Measurements from ENCODE around the gene ENTPD8.
A peak's percentile ranks its signal among the peaks of the same experiment; 100 is the strongest.

Gene ENTPD8

DNA sequence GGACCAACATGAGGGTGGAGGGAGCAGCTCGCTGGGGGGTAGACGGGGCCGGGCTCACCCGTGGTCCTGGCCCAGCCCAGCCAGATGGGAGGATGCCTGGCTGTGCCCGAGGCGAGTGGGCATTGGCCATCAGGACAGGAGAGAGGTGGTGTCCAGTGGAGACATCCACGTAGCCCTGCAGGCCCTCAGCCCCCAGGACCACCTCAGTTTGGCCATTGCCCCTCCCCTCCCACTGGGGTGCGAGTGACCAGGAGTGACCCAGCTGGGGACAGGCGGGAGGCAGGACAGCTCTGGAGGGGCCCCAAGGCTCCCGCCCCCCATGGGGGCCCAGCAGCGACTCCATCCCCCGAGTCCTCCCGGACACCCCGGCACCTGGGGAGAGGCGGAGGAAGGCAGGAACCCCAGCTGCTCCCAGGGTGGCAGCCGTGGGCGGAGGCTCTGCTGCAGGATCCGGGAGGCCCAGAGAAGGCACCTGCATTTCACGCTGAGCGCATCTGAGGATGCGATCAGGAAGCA, 9.7 kb downstream of the ENTPD8 start:
- no peak for DNase-seq (ENCODE audit: low spot score)

DNA sequence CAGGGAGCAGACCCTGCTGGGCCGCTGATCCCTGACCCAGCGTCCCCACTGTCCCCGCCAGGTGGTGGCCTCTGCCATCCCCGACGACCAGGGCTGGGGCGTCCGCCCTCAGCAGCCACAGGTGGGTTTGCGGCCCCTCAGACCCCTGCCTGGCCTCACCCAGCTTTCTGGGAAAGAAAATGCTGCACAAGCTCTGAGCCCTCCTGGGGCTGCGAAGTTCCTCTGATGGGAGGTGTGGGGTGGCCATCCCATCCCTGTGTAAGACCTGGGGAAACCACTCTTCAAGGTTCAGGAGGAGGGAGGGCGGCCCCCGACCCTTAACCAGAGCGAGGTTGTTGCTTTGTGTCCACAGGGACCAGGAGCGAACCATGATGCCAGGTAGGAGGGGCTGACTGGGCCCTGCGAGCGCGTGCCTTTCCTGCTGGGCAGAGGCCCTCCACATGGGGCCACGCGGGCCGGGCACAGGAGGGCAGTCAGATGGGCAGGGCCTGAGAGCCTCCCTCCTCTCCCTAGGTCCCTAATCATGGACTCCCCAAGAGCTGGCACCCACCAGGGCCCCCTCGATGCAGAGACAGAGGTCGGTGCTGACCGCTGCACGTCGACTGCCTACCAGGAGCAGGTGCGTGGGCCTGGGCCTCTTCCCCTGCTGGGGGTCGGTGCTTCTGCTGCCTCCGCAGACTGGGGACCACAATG, 10.3 kb downstream of the ENTPD8 start:
- DNase-seq (ENCODE audit: low spot score), result no peak

DNA sequence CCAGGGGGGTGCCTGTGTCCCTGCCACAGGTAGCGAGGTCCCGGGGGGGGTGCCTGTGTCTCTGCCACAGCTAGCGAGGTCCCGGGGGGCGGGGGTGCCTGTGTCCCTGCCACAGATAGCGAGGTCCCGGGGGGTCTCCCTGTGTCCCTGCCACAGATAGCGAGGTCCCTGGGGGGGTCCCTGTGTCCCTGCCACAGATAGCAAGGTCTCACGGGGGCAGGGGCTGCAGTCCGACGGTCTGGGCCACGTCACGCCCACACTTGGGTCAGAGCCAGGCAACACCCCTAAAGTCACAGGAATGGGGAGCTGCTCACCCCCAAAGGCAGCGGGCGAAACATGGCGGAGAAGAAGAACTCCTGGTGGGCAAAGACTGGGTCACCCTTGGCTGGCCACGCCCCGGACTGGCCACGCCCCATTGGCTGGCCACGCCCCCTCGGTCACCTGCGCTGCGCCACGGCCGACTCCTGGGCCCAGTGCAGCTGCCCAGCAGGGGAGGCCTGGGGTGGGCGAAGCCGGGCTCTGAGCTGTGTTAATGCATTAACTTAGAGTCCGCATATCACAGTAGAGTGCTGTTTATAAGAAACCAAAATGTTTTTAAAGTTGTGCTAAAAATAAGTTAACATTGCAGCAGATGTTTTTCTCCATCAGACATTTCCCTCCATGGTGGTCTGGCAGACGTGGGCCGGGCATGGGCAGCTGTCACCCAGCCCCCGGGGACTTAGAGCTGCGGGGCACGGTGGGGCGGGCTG, 11.0 kb downstream of the ENTPD8 start:
- DNase-seq (ENCODE audit: low spot score), result no peak

GRCh38 chr9:137429546-137429890, 11.6 kb downstream of the ENTPD8 start:
- no peak for DNase-seq (ENCODE audit: low spot score)

- no peak for DNase-seq (ENCODE audit: low spot score)
These were observed 12.2 kb downstream of the ENTPD8 start for GRCh38 chr9:137428841-137429545.

GRCh38 chr9:137428311-137428630, 12.9 kb downstream of the ENTPD8 start:
- DNase-seq (ENCODE audit: low spot score), result no peak

- DNase-seq (ENCODE audit: low spot score), result no peak
These were observed 13.5 kb downstream of the ENTPD8 start for GRCh38 chr9:137427454-137428310.

DNA sequence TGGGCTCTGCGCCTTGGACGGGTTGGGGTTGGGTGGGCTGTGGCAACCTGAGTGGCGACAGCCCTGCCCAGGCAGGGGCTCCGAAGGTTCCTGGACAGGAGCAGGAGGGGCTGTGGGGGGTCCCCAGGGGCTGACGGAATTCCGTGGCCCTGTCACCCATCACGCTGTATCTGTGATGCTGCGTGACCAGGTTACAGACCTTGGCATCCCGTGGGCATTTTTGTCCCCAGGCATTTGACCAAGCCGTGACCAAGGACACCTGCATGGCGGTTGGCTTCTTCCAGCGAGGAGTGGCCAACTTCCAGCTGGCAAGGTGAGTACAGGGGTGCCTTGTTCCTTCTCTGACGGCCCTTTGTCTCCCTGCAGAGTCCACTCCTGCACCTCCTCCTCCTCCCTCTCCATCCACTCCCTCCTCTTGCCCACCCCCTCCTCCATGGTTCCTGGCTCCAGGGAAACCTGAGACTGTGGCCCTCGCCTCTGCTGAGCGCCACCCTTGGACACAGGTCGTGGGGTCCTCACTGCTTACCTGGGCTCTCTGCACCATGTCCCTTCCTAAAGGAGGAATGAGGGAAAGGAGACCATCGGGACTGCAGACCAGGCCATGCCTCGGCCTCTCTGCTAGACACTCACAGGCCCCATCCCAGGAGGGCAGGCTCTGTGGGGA, 15.0 kb downstream of the ENTPD8 start:
- DNase-seq (ENCODE audit: low spot score), result no peak

GRCh38 chr9:137423514-137424291, 17.5 kb downstream of the ENTPD8 start:
- no peak for DNase-seq (ENCODE audit: low spot score)

DNA sequence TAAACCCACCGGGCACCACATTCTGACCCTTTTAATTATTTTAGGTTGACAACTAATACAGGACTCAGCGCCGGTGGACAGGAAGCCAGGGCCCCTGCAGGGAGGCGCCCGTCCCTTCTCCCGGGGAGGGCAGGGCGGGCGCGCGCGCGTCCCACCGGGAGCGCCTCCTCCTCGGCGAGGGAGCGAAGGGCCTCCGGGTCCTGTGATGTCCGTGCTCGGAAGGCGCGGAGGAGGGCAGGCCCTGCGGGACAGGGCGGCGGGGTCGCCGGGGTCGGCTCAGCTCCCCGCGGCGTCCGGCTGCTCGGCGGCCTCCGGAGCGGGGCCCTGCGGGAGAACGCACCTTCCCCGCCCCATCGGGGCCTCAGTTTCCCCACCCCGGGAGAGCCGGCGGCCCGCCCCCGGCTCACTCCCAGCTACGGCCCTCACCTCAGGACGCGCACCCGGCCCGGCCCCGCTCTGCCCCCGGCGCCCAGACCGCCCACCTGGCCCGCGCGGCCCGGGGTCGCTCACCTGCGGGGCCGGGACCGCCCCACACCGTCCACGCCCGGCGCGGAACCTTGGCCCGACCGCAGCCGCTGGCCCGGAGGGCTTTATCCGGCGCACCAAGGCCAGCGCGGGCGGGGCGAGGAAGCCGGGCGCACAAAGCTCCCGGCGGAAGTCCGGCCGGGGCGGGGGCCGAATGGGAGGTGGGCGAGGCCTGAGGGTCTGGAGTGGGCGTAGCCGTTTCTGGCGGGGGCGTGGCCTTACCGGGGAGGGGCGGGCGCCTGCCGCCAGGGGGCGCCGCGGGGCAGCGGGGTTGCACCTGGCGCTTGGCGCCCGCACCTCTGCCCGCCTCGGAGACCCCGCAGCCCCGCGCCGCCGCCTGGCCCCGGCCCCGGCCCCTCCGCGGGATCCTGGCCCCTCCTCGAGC, 18.3 kb downstream of the ENTPD8 start, which contains the start of the genes EXD3 and NOXA1:
EXD3 (minus strand) TSS at position 559 of the 910 bp plus-strand sequence. CDS start 27,805 bp downstream, outside the sequence.
NOXA1 (plus strand) TSS at position 790 of the 910 bp plus-strand sequence. CDS start 137 bp downstream, outside the sequence.
- DNase-seq (ENCODE audit: low spot score), result peak; percentile 92

DNA sequence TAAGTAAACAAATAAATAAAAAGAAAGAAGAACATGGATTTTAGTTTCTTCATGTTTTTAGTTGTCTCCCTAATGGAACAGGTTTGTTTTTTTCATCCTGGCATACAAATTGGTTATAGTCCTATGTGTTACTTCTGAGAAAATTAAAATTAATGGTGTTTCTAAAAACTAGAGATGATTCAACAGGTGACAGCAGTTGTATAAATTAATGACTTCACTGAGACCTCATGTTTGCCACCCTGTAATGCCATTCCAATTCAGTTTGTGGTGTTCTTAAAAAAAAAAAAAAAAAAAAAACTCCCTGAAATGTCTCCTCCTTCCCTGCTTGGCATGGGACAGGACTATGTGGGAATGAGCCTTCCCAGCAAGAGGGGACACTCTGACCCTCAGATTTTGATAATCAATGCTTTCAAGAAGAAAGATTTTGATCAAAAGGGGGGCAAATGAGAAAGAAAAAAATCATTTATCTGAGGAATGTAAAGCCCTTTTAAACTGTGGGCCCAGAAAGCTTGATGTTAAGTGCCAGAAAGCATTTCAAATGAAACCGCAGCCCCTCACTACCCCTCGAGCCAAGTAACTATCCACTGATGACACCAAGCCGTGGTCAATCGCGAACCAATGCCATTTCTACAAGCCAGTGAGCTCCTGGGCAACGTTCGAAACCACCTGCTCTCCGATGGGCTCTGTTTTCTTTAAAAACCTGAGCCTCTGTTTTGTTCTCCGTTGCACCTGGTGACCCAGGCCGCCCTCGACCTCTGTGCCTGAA, 19.1 kb downstream of the ENTPD8 start:
- DNase-seq (ENCODE audit: low spot score), result no peak

DNA sequence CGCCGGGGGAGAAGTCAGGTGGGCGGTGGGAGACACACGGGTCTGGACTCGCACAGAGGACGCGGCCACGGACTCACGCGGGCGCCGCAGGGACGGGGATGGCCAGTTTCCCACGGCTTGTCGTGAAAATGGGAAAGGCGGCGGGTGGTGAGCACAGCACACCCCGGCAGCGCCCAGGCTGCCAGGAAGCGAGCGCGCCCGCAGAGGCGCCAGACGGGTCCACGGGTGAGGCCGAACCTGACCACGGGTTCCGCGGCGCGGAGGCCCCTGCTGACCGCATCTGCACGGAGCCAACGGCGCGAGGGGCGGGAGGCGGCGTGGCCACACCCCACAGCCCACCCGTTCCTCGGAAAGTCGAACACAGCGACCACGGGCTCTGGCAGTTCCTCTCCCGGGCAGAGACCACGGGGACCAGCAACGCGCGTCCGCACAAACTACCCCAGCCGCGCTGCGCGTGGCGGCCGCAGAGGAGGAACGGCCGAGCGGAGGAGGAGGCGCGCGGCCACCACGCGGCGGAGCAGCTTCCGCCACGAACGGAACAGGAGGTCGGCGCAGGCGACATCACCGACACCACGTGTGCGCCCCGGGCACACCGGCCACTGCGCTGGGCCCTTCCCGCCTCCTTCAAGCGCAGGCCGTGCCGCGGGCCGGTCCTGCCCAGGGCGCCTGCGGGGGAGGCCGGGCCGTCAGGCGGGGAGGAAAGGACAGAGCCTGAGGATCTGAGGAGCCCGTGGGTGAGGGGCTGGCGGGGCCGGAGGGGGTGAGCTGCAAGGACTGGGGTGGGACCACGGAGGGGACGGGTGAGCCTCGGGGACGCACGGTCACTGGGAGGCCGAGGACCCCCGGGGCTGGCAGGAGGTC, 23.8 kb downstream of the ENTPD8 start:
- DNase-seq (ENCODE audit: low spot score), result no peak

DNA sequence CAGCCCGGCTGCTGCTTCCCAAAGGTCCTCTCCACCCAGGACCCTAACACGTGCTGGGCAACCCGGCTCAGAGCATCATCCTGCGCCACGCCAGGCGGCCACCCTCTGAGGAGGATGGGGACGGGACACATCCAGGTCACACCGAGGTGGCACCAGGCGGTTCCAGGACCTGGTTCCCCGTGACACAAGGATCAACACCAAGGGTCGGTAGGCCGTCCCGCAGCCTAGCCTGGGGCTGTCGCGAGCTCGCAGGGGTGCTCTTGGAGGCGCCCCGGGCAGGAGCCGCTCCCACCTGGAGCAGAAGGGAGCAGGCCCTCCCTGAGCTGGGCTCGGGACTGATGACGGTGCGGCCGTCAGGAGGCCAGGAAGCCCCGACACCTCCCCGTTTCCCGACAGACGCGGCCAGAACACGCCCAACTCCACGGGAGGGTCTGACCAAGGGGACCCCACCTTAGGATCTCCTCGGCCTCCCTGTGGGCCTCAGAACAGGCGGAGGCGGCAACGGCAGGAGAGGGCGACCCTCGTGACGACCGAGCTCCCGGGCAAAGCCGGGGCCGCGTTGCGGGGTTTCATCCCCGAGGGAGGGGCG, 24.5 kb downstream of the ENTPD8 start:
- no peak for DNase-seq (ENCODE audit: low spot score)

- no peak for DNase-seq (ENCODE audit: low spot score)
These were observed 25.1 kb downstream of the ENTPD8 start for GRCh38 chr9:137416006-137416562.

GRCh38 chr9:137415451-137415850, 25.7 kb downstream of the ENTPD8 start:
- no peak for DNase-seq (ENCODE audit: low spot score)

DNA sequence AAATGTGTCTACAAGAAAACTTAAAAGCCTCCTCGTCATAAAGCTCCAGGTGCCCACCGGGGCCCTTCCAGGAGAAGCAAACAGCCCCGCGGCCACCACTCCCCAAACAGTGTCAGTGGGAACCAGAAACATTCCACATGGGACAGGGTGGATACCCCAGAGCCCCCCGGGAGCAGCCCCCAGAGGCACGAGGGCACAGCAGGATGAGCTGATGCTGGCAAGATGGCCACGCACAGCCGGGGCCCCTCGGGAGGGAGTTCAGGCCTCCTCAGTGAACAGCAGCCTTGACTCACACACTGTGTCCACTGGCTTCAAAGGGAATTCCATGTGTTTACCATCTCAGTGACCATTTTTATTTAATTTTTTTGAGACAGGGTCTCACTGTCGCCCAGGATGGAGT, 28.7 kb downstream of the ENTPD8 start:
- no peak for DNase-seq (ENCODE audit: low spot score)
